Thoracic aorta (tissue), 2 donors: ENCODE data around the gene CHL1. TPM values are rescaled to one million over a fixed set of nuclear protein-coding genes. Genes with fewer than 3 reads are reported as not detected.
"Not testable (repeated sequence)": the region's sequence is repeated elsewhere in the genome, so short reads cannot be mapped to it uniquely, and the experiment has no call there.

ENCODE experiments used
- ATAC-seq: fragments of 150-250 bp; one replicate; pipeline ENCODE4 v1.8.0; 2017; ENCODE audit warnings: low read depth; ENCODE audit not compliant: insufficient number of reproducible peaks, low FRiP score
- DNase-seq: peaks from one replicate; pipeline ENCODE4 v3.0.0-alpha.2; 2020; ENCODE audit warnings: low spot score
- H3K27ac ChIP-seq, 2 donors: fragments of 200-600 bp; sonication (generic); 1 replicate in 1 of 2; 2 replicates in 1 of 2; pipeline ENCODE4 v1.5.1; 2016; ENCODE audit warnings: mild to moderate bottlenecking in 2 of 2, moderate library complexity in 2 of 2
- H3K27me3 ChIP-seq: fragments of 200-600 bp; sonication (generic); replicated peaks from 2 replicates; pipeline ENCODE4 v1.6.0; 2016; ENCODE audit warnings: mild to moderate bottlenecking; ENCODE audit not compliant: insufficient read depth
- H3K36me3 ChIP-seq: fragments of 200-600 bp; sonication (generic); one replicate; pipeline ENCODE4 v1.5.1; 2016
- H3K4me1 ChIP-seq, 2 donors: fragments of 200-600 bp; sonication (generic); 1 replicate in 1 of 2; 2 replicates in 1 of 2; pipeline versions ENCODE4 v1.5.1 to v1.6.0; 2016; ENCODE audit warnings: low read depth in 2 of 2, mild to moderate bottlenecking in 1 of 2; ENCODE audit not compliant: control insufficient read depth in 1 of 2
- H3K4me3 ChIP-seq: fragments of 200-600 bp; sonication (generic); 2 replicates; pipeline ENCODE4 v1.5.1; 2016; ENCODE audit warnings: mild to moderate bottlenecking
- H3K9me3 ChIP-seq: fragments of 200-600 bp; sonication (generic); 2 replicates; pipeline ENCODE4 v1.5.1; 2016
- total RNA-seq, 2 donors: library from RNA; depleted of rRNA; stranded (reverse); fragments of >200 nt; gene quantifications; one replicate each; pipeline versions ENCODE4 v1.1.0 to v1.2.3, GENCODE V29; 2016
- TF ChIP-seq, protein P1 (sequence below): fragments of 200-600 bp; sonication (generic); IDR thresholded peaks from one replicate; pipeline ENCODE4 v1.5.1; 2019; ENCODE audit warnings: antibody characterized with exemption

Gene CHL1
- total RNA-seq, 2 donors from 2014 or later, result 2.0 to 7.5 TPM

DNA sequence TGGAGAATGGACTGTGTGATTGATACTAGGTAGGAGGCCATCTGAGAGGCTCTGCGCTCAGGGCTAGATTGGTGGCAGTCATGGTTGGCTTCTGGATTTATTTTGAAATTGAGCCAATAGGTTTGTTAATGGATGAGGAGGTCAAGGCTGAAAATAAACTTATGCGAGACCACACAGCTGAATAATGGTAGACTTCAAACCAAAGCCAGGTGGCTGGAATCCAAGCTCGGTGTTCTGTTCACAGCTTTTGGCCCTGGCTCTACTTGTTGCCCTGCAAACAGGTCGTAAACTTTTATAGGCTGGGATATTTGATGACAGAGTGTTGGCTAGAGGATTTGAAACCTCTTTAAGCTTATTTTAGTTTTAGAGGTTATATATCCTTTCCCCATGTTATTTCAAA lies 160.4 kb downstream of the CHL1 start:
- no peak for DNase-seq
- TF ChIP-seq, protein P1, sequence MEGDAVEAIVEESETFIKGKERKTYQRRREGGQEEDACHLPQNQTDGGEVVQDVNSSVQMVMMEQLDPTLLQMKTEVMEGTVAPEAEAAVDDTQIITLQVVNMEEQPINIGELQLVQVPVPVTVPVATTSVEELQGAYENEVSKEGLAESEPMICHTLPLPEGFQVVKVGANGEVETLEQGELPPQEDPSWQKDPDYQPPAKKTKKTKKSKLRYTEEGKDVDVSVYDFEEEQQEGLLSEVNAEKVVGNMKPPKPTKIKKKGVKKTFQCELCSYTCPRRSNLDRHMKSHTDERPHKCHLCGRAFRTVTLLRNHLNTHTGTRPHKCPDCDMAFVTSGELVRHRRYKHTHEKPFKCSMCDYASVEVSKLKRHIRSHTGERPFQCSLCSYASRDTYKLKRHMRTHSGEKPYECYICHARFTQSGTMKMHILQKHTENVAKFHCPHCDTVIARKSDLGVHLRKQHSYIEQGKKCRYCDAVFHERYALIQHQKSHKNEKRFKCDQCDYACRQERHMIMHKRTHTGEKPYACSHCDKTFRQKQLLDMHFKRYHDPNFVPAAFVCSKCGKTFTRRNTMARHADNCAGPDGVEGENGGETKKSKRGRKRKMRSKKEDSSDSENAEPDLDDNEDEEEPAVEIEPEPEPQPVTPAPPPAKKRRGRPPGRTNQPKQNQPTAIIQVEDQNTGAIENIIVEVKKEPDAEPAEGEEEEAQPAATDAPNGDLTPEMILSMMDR, result no peak
- ATAC-seq, result no peak
- Histone ChIP-seq H3K27me3 (no peaks in the 10 kb centered on the region), H3K9me3 (no peaks in the 10 kb centered on the region), H3K4me1 (no peaks in the 10 kb centered on the region), H3K4me3 (no peak overlapping the region), H3K36me3 (no peaks in the 10 kb centered on the region), H3K27ac (no peak overlapping the region)

DNA sequence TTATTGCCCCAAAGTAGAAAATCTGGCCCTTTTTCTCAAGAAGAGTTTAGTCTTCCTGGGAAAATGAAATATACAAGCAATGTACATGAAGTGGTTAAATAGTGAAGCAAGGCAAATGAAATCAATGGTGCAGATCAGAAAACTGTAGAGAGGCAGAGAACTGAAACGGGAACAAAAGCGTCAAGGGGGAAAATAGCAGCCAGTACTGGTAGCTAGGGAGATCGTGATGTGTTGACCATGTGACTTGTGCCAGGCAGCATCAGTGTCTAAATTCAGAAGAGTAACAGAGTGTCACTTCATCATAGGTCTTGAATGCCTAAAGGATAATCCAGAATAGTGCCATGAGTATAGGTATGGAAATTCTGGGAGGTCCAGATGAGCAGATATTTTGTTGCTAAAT lies 163.1 kb downstream of the CHL1 start:
- DNase-seq, result no peak
- Histone ChIP-seq H3K27me3 (no peaks in the 10 kb centered on the region), H3K4me3 (no peak overlapping the region), H3K9me3 (no peaks in the 10 kb centered on the region), H3K4me1 (no peaks in the 10 kb centered on the region), H3K36me3 (no peaks in the 10 kb centered on the region), H3K27ac (no peak overlapping the region)
- ATAC-seq, result no peak
- TF ChIP-seq, protein P1, result no peak

DNA sequence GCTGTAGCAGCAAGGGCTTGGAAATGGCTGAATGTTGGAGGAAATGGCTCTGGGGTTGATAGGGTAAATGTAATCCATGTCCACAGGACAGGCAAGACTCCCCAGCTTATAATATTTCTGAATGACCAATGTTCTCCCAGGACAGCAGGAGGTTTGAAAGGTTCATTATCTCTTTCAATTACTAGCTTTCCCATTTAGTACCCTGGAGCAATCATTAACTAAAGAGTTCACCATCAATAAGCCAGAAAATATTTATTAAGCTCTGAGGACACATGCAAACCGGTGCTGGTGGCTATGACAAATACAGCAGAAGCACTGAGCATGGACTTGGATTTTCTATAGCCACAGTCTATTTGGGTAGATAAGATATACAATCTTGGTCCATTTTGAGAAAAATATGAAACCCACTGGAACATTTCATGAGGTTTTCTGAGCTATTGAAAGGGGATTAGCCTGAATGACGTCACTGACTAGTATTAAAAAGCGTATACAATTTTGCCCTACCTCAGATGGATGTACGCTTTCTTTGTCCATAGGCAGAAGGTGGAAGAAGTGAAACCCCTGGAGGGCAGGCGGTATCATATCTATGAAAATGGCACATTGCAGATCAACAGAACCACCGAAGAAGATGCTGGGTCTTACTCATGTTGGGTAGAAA lies 166.2 kb downstream of the CHL1 start:
- Histone ChIP-seq H3K36me3 (no peaks in the 10 kb centered on the region), H3K27ac (no peak overlapping the region), H3K27me3 (no peaks in the 10 kb centered on the region), H3K4me1 (no peaks in the 10 kb centered on the region), H3K9me3 (no peaks in the 10 kb centered on the region), H3K4me3 (no peak overlapping the region)
- DNase-seq (no peak), ATAC-seq (no peak)
- TF ChIP-seq, protein P1, result no peak

DNA sequence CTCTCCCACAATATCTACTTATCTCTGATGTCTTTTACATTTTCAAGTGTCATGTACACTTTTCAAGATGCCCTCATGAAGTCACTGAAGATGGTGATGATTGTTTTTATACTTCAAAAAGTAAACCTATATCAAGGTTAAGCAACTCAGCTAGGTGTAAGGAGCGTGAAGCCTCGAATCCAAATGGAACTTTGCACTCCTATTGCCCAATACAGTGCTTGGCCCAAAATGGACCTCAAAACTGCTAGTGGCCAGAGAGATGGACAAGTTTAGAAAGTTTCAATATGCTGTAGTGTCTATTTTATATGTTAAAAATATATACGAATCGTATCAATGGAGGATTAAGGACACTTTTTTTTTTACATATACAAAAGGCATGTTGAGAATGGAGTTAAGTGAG lies 167.7 kb downstream of the CHL1 start:
- H3K9me3 ChIP-seq, result no peaks in the 10 kb centered on the region
- H3K4me1 ChIP-seq, result no peaks in the 10 kb centered on the region
- TF ChIP-seq, protein P1, result no peak
- no peak for DNase-seq
- H3K36me3 ChIP-seq, result no peaks in the 10 kb centered on the region
- H3K4me3 ChIP-seq, result no peak overlapping the region
- H3K27ac ChIP-seq, result no peak overlapping the region
- H3K27me3 ChIP-seq, result no peaks in the 10 kb centered on the region
- no peak for ATAC-seq

DNA sequence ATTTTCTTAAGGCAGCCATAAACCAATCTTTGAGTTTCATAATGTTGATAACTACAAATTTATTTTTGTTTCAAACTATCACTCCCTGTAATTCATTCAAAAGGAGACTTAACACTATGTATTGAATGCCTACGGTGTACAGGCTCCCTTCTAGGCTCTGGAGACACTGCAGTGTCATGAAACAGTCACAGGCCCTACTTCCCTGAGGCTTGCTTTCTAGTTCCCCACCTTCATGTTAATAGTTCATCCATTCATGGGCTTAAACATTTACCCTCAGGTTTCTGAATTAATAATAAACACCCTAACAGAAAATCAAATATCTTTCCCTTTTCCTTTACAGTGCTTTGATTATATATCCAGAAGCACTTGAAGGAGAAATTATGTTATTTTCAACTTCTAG lies 168.7 kb downstream of the CHL1 start:
- no peak overlapping the region for H3K27ac ChIP-seq

DNA sequence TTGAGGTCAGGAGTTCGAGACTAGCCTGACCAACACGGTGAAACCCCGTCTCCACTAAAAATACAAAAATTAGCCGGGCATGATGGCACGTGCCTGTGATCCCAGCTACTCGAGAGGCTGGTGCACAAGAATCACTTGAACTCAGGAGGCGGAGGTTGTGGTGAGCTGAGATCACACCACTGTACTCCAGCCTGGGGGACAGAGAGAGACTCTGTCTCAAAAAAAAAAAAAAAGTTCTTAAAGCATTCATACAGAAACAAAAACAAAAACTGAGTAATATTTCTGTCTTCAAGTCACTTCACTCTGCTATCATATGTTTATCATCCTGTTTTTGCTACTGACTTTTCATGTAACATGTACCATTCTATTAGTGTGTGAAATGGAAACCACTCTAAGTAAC lies 169.7 kb downstream of the CHL1 start:
- not testable (repeated sequence) for H3K4me1 ChIP-seq, H3K4me3 ChIP-seq, ATAC-seq, H3K9me3 ChIP-seq, DNase-seq, H3K36me3 ChIP-seq, H3K27ac ChIP-seq, H3K27me3 ChIP-seq

More for the DNA sequence above, 168.7 kb downstream of the CHL1 start:
- TF ChIP-seq, protein P1, result no peak
- Histone ChIP-seq H3K27me3 (no peaks in the 10 kb centered on the region), H3K36me3 (no peaks in the 10 kb centered on the region), H3K4me3 (no peak overlapping the region), H3K9me3 (no peaks in the 10 kb centered on the region), H3K4me1 (no peaks in the 10 kb centered on the region)
- ATAC-seq (no peak), DNase-seq (no peak)
